Panc1 (cell line): Measurements from ENCODE around the gene SRRM5. TPM values are rescaled to one million over a fixed set of nuclear protein-coding genes. Genes with fewer than 3 reads are reported as not detected.

ENCODE experiments used
- ATAC-seq: fragments of 200-7000 bp; cut with Tn5 transposase; 2 replicates; pipeline ENCODE4 v1.9.1; 2020; ENCODE audit warnings: mild to moderate bottlenecking, moderate library complexity
- BruUV-seq: library from RNA; stranded (reverse); fragments of 400-500 nt; replicated peaks from 2 replicates; lab custom pipeline; 2021; lab: Mats Ljungman, UMichigan
- CTCF ChIA-PET: fragments of 300-600 bp; sonication (Branson Sonifier 250); formaldehyde crosslinking; loops from one replicate; lab custom pipeline; 2022; ENCODE audit warnings: antibody characterized with exemption; lab: Charles Lee
- POLR2A ChIA-PET: fragments of 300-600 bp; sonication (Branson Sonifier 250); formaldehyde crosslinking; loops from one replicate; lab custom pipeline; 2022; ENCODE audit warnings: antibody characterized with exemption; lab: Charles Lee
- DNase-seq: peaks from one replicate; pipeline ENCODE4 v3.0.0-alpha.2; 2010; ENCODE audit warnings: low read depth, low spot score
- H3K27ac ChIP-seq: 2 replicates; pipeline ENCODE4 v1.5.1; 2011; ENCODE audit warnings: mild to moderate bottlenecking, low read length, inconsistent platforms
- H3K27me3 ChIP-seq: fragments of 200-500 bp; sonication (Bioruptor generic); 2 replicates; pipeline ENCODE4 v1.6.0; 2014; ENCODE audit warnings: low read length, inconsistent platforms; ENCODE audit not compliant: control insufficient read depth, insufficient read depth
- H3K36me3 ChIP-seq: fragments of 200-500 bp; sonication (Bioruptor generic); 2 replicates; pipeline ENCODE4 v1.5.1; 2014; ENCODE audit warnings: inconsistent platforms, mild to moderate bottlenecking, low read length, moderate library complexity; ENCODE audit not compliant: control insufficient read depth, insufficient read depth
- H3K4me1 ChIP-seq: 2 replicates; pipeline ENCODE4 v1.5.1; 2011; ENCODE audit warnings: inconsistent platforms, mild to moderate bottlenecking, low read length, moderate library complexity; ENCODE audit not compliant: control insufficient read depth, insufficient read depth
- H3K4me3 ChIP-seq, 2 experiments: 2 replicates each; pipeline ENCODE4 v1.5.1; 2011 to 2012; ENCODE audit warnings: low read depth in 2 of 2, low read length in 2 of 2, mild to moderate bottlenecking in 2 of 2, inconsistent platforms in 1 of 2, moderate library complexity in 1 of 2
- H3K9me3 ChIP-seq: fragments of 200-500 bp; sonication (Bioruptor generic); 2 replicates; pipeline ENCODE4 v1.5.1; 2014; ENCODE audit warnings: low read depth, mild to moderate bottlenecking, inconsistent platforms, low read length, moderate library complexity; ENCODE audit not compliant: control insufficient read depth, insufficient read depth
- CTCF ChIP-seq: fragments of 450-650 bp; IDR thresholded peaks from 2 replicates; pipeline ENCODE4 v1.5.1; 2017; ENCODE audit warnings: mild to moderate bottlenecking
- POLR2AphosphoS5 ChIP-seq: IDR thresholded peaks from 2 replicates; pipeline ENCODE4 v1.6.1; 2012; ENCODE audit warnings: mild to moderate bottlenecking, low read depth, low read length, moderate library complexity
- SIN3A ChIP-seq: IDR thresholded peaks from 2 replicates; pipeline ENCODE4 v1.6.1; 2012; ENCODE audit warnings: low read depth, mild to moderate bottlenecking, low read length, moderate library complexity, borderline replicate concordance; ENCODE audit not compliant: insufficient read depth
- TCF7L2 ChIP-seq: IDR thresholded peaks from 2 replicates; pipeline ENCODE4 v1.6.1; 2011; ENCODE audit warnings: mild to moderate bottlenecking, low read depth, low read length, inconsistent platforms
- in situ Hi-C: cut with HindIII; loops from 2 replicates; pipeline ENCODE4 v1.10.0; 2016; ENCODE audit warnings: low sequenced_read_pairs, low pct_unique_long_range_greater_than_20kb
- intact Hi-C: fragments of 100-400 bp; cut with micrococcal nuclease; formaldehyde crosslinking; loops from one replicate; pipeline ENCODE4 v1.10.0; 2022; ENCODE audit not compliant: unreplicated experiment
- total RNA-seq: library from RNA; stranded (reverse); gene quantifications from one replicate; pipeline ENCODE4 v1.2.1, GENCODE V29; 2021; ENCODE audit not compliant: unreplicated experiment
- TF ChIP-seq, protein P1 (sequence below), 2 experiments: IDR thresholded peaks; 2 replicates each; pipeline ENCODE4 v1.6.1; 2011 to 2012; ENCODE audit warnings: low read depth in 2 of 2, control low read depth in 1 of 2, low read length in 1 of 2, mild to moderate bottlenecking in 1 of 2, moderate library complexity in 1 of 2; ENCODE audit not compliant: insufficient read depth in 1 of 2

SRRM5 gene
- total RNA-seq, 1 experiment from 2014 or later: 0.10 TPM

DNA sequence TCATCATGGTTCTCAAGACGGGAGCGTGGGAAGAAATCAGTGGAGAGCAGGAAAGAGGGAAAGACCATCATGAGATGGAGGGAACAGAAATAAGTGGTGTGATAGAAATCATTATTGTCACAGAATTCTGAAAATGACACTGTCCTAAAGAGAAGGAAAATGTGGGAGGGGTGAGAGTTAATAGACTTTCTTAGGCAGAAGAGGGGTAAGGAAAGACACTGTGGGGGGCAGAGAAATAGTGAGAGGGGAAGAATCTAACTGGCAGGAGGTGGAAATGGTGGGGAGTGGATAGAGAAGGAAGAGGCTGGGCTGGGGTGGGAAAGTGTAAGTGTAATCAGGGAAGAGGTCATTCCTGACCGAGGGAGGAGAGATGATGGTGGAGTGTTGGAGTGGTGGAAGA lies 33.1 kb upstream of the SRRM5 start:
- no peak overlapping the region for H3K4me3 ChIP-seq
- TF ChIP-seq, protein P1, sequence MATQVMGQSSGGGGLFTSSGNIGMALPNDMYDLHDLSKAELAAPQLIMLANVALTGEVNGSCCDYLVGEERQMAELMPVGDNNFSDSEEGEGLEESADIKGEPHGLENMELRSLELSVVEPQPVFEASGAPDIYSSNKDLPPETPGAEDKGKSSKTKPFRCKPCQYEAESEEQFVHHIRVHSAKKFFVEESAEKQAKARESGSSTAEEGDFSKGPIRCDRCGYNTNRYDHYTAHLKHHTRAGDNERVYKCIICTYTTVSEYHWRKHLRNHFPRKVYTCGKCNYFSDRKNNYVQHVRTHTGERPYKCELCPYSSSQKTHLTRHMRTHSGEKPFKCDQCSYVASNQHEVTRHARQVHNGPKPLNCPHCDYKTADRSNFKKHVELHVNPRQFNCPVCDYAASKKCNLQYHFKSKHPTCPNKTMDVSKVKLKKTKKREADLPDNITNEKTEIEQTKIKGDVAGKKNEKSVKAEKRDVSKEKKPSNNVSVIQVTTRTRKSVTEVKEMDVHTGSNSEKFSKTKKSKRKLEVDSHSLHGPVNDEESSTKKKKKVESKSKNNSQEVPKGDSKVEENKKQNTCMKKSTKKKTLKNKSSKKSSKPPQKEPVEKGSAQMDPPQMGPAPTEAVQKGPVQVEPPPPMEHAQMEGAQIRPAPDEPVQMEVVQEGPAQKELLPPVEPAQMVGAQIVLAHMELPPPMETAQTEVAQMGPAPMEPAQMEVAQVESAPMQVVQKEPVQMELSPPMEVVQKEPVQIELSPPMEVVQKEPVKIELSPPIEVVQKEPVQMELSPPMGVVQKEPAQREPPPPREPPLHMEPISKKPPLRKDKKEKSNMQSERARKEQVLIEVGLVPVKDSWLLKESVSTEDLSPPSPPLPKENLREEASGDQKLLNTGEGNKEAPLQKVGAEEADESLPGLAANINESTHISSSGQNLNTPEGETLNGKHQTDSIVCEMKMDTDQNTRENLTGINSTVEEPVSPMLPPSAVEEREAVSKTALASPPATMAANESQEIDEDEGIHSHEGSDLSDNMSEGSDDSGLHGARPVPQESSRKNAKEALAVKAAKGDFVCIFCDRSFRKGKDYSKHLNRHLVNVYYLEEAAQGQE (IDR thresholded peaks at IDR 0.05; ENCODE audit: insufficient read depth in 1 of 2, low read depth in 2 of 2, low read length in 1 of 2): no peak
- no peak for TF ChIP-seq SIN3A
- TF ChIP-seq POLR2AphosphoS5: no peak
- TF ChIP-seq CTCF: no peak
- no peak for TF ChIP-seq TCF7L2
- H3K4me1 ChIP-seq: peaks cover 3% of the 10 kb centered on the region; the same call in 1 of the 2 replicates
- H3K27me3 ChIP-seq: no peaks in the 10 kb centered on the region
- CTCF ChIA-PET: no interaction called here
- no TSS peak for BruUV-seq
- in situ Hi-C loops: no loop called here
- no peaks in the 10 kb centered on the region for H3K9me3 ChIP-seq
- no peak for DNase-seq
- H3K27ac ChIP-seq: no peak overlapping the region
- ATAC-seq: no peak
- H3K36me3 ChIP-seq: peaks cover 7% of the 10 kb centered on the region; the same call in 1 of the 2 replicates
- intact Hi-C loops: no loop called here
- POLR2A ChIA-PET: no interaction called here

- ATAC-seq (0 out of 2 replicates have a peak, but pooled peaks have one; percentile 32), DNase-seq (no peak)
- Histone ChIP-seq H3K4me3 (no peak overlapping the region), H3K4me1 (no peaks in the 10 kb centered on the region), H3K36me3 (no peaks in the 10 kb centered on the region), H3K27me3 (no peaks in the 10 kb centered on the region), H3K27ac (no peak overlapping the region), H3K9me3 (no peaks in the 10 kb centered on the region)
- ChIA-PET CTCF (no interaction called here), POLR2A (no interaction called here)
- BruUV-seq: no TSS peak
- TF ChIP-seq SIN3A (no peak), POLR2AphosphoS5 (no peak), CTCF (no peak), TCF7L2 (no peak)
- TF ChIP-seq, protein P1 (IDR thresholded peaks at IDR 0.05; ENCODE audit: insufficient read depth in 1 of 2, low read depth in 2 of 2, low read length in 1 of 2): no peak
- in situ Hi-C loops: no loop called here
- intact Hi-C loops: no loop called here
These were observed 30.4 kb upstream of the SRRM5 start for GRCh38 chr19:43581467-43581866.
